Gastrocnemius medialis (tissue), 4 donors: ENCODE measurements around the gene OR2T8. TPM values are rescaled to one million over a fixed set of nuclear protein-coding genes. Genes with fewer than 3 reads are reported as not detected.

Source experiments
- ATAC-seq, 2 donors: fragments of 150-250 bp; one replicate each; pipeline ENCODE4 v1.9.1; 2016
- DNase-seq, 2 donors: peaks; one replicate each; pipeline ENCODE4 v3.0.0-alpha.2; 2019
- H3K27ac ChIP-seq, 4 donors: fragments of 200-600 bp; sonication (generic); 1 replicate in 1 of 4; 2 replicates in 3 of 4; pipeline ENCODE4 v1.5.1; 2016 to 2018; ENCODE audit warnings: mild to moderate bottlenecking in 2 of 4, moderate library complexity in 1 of 4
- H3K27me3 ChIP-seq, 3 donors: fragments of 200-600 bp; sonication (generic) in 2 of 3; 1 replicate in 1 of 3; 2 replicates in 2 of 3; pipeline versions ENCODE4 v1.5.1 to v1.6.0; 2016 to 2019; ENCODE audit warnings: mild to moderate bottlenecking in 1 of 3, moderate library complexity in 1 of 3
- H3K36me3 ChIP-seq, 2 donors: fragments of 200-600 bp; sonication (generic) in 1 of 2; one replicate each; pipeline ENCODE4 v1.5.1; 2017 to 2018
- H3K4me1 ChIP-seq, 2 donors: fragments of 200-600 bp; sonication (generic) in 1 of 2; one replicate each; pipeline ENCODE4 v1.5.1; 2016 to 2017; ENCODE audit warnings: mild to moderate bottlenecking in 2 of 2
- H3K4me3 ChIP-seq, 4 donors: fragments of 200-600 bp; sonication (generic) in 3 of 4; 1 replicate in 1 of 4; 2 replicates in 3 of 4; pipeline ENCODE4 v1.5.1; 2016 to 2019; ENCODE audit warnings: mild to moderate bottlenecking in 2 of 4
- H3K9me3 ChIP-seq, 3 donors: fragments of 200-600 bp; sonication (generic) in 2 of 3; 1 replicate in 1 of 3; 2 replicates in 2 of 3; pipeline ENCODE4 v1.5.1; 2016 to 2019
- CTCF ChIP-seq, 5 experiments: fragments of 450-650 bp in 3 of 5; fragments of 200-600 bp in 2 of 5; sonication (generic) in 2 of 5; IDR thresholded peaks in 4 of 5; conservative IDR thresholded peaks in 1 of 5; 1 replicate in 4 of 5; 2 replicates in 1 of 5; pipeline ENCODE4 v1.5.1; 2016 to 2019; ENCODE audit warnings: antibody characterized with exemption in 5 of 5, mild to moderate bottlenecking in 3 of 5, moderate library complexity in 3 of 5
- POLR2A ChIP-seq, 2 donors: fragments of 450-650 bp; IDR thresholded peaks; one replicate each; pipeline ENCODE4 v1.6.1; 2017; ENCODE audit warnings: antibody characterized with exemption in 2 of 2, mild to moderate bottlenecking in 2 of 2, moderate library complexity in 2 of 2
- in situ Hi-C, 4 donors: fragments of 200-750 bp; cut with MboI; loops; one replicate each; pipeline versions ENCODE4 v1.15.0 to v1.8.0; 2017; ENCODE audit warnings: low sequenced_read_pairs in 4 of 4
- intact Hi-C: fragments of 100-400 bp; cut with DNase I; formaldehyde crosslinking; loops from one replicate; pipeline ENCODE4 v1.15.1; 2023; ENCODE audit warnings: low total_unique reads
- total RNA-seq, 4 donors: library from RNA; depleted of rRNA; stranded (reverse); fragments of >200 nt; gene quantifications; one replicate each; pipeline versions ENCODE4 v1.1.0 to v1.2.3, GENCODE V29; 2016

The OR2T8 gene
- total RNA-seq, 4 donors from 2014 or later: not detected

- intact Hi-C loops: no loop called here
- no peak overlapping the region for H3K4me3 ChIP-seq
- H3K9me3 ChIP-seq: no peaks in the 10 kb centered on the region
- H3K36me3 ChIP-seq: no peaks in the 10 kb centered on the region
- ATAC-seq: no peak
- H3K27me3 ChIP-seq: no peaks in the 10 kb centered on the region
- no peaks in the 10 kb centered on the region for H3K4me1 ChIP-seq
- in situ Hi-C loops: no loop called here
- H3K27ac ChIP-seq: no peak overlapping the region
- DNase-seq: no peak
- TF ChIP-seq POLR2A (IDR thresholded peaks at IDR 0.05) (no peak), CTCF (IDR thresholded peaks at IDR 0.05 in 4 of 5, conservative IDR thresholded peaks at IDR 0.05 in 1 of 5) (no peak)
Observed at GRCh38 chr1:247904122-247904521, 15.9 kb upstream of the OR2T8 start.

GRCh38 chr1:247905181-247905580 is 14.9 kb upstream of the OR2T8 start:
- no peak for ATAC-seq
- in situ Hi-C loops: no loop called here
- no peak overlapping the region for H3K4me3 ChIP-seq
- no peaks in the 10 kb centered on the region for H3K36me3 ChIP-seq
- intact Hi-C loops: no loop called here
- no peak overlapping the region for H3K27ac ChIP-seq
- H3K9me3 ChIP-seq: no peaks in the 10 kb centered on the region
- H3K27me3 ChIP-seq: no peaks in the 10 kb centered on the region
- no peaks in the 10 kb centered on the region for H3K4me1 ChIP-seq
- TF ChIP-seq CTCF (IDR thresholded peaks at IDR 0.05 in 4 of 5, conservative IDR thresholded peaks at IDR 0.05 in 1 of 5) (no peak), POLR2A (IDR thresholded peaks at IDR 0.05) (no peak)
- DNase-seq: no peak

- DNase-seq (no peak), ATAC-seq (no peak)
- in situ Hi-C loops: no loop called here
- intact Hi-C loops: no loop called here
- Histone ChIP-seq H3K4me3 (peak overlapping the region in 2 of 4 donors; percentile 8 to 12), H3K4me1 (no peaks in the 10 kb centered on the region), H3K36me3 (no peaks in the 10 kb centered on the region), H3K27me3 (no peaks in the 10 kb centered on the region), H3K9me3 (no peaks in the 10 kb centered on the region), H3K27ac (no peak overlapping the region)
- TF ChIP-seq POLR2A (IDR thresholded peaks at IDR 0.05) (no peak), CTCF (IDR thresholded peaks at IDR 0.05 in 4 of 5, conservative IDR thresholded peaks at IDR 0.05 in 1 of 5) (no peak)
Observed at GRCh38 chr1:247905910-247906503, 14.0 kb upstream of the OR2T8 start.

- no peak for ATAC-seq
- no peak overlapping the region for H3K27ac ChIP-seq
- no peaks in the 10 kb centered on the region for H3K9me3 ChIP-seq
Observed at GRCh38 chr1:247906504-247907047, 13.5 kb upstream of the OR2T8 start.

More at GRCh38 chr1:247906504-247907047, 13.5 kb upstream of the OR2T8 start:
- Histone ChIP-seq H3K4me1 (no peaks in the 10 kb centered on the region), H3K4me3 (peak overlapping the region; percentile 8 to 20 (median 14)), H3K36me3 (no peaks in the 10 kb centered on the region), H3K27me3 (no peaks in the 10 kb centered on the region)
- TF ChIP-seq POLR2A (IDR thresholded peaks at IDR 0.05) (no peak), CTCF (IDR thresholded peaks at IDR 0.05 in 4 of 5, conservative IDR thresholded peaks at IDR 0.05 in 1 of 5) (no peak)
- intact Hi-C loops (no loop called here), in situ Hi-C loops (no loop called here)
- DNase-seq: no peak
